ENCODE measurements around the gene NDUFB11.

DNA sequence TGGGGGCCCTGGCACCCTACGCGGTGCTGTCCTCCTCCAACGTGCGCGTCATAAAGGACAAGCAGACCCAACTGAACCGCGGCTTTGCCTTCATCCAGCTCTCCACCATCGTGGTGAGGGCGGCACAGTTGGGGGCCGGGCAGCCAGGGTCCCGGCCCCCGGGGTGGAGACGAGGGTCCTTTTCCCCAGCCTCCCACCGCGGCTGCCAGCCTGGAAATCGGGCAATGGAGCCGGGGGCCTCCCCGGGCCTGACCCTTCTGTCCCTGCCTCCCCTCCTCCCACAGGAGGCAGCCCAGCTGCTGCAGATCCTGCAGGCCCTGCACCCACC, 35.4 kb upstream of the NDUFB11 start:
- TF ChIP-seq, protein P1, sequence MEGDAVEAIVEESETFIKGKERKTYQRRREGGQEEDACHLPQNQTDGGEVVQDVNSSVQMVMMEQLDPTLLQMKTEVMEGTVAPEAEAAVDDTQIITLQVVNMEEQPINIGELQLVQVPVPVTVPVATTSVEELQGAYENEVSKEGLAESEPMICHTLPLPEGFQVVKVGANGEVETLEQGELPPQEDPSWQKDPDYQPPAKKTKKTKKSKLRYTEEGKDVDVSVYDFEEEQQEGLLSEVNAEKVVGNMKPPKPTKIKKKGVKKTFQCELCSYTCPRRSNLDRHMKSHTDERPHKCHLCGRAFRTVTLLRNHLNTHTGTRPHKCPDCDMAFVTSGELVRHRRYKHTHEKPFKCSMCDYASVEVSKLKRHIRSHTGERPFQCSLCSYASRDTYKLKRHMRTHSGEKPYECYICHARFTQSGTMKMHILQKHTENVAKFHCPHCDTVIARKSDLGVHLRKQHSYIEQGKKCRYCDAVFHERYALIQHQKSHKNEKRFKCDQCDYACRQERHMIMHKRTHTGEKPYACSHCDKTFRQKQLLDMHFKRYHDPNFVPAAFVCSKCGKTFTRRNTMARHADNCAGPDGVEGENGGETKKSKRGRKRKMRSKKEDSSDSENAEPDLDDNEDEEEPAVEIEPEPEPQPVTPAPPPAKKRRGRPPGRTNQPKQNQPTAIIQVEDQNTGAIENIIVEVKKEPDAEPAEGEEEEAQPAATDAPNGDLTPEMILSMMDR (IDR thresholded peaks at IDR 0.05), result no peak
- no peak for TF ChIP-seq EZH2 (IDR thresholded peaks at IDR 0.05)
- TF ChIP-seq EZH2phosphoT487 (IDR thresholded peaks at IDR 0.05), result no peak
